Suprapubic skin (tissue), 4 donors: ENCODE measurements around the gene PCDHGB2. TPM values are rescaled to one million over a fixed set of nuclear protein-coding genes. Genes with fewer than 3 reads are reported as not detected.
"Not testable (repeated sequence)": the region's sequence is repeated elsewhere in the genome, so short reads cannot be mapped to it uniquely, and the experiment has no call there.

ENCODE experiments used
- DNase-seq, 2 donors: peaks; one replicate each; pipeline ENCODE4 v3.0.0-alpha.2; 2019; ENCODE audit warnings: low spot score in 2 of 2
- H3K27ac ChIP-seq: fragments of 200-600 bp; sonication (generic); one replicate; pipeline ENCODE4 v1.5.1; 2019
- H3K27me3 ChIP-seq: fragments of 200-600 bp; sonication (generic); one replicate; pipeline ENCODE4 v1.5.1; 2019
- H3K36me3 ChIP-seq: fragments of 200-600 bp; sonication (generic); one replicate; pipeline ENCODE4 v1.5.1; 2019
- H3K4me1 ChIP-seq: fragments of 200-600 bp; sonication (generic); one replicate; pipeline ENCODE4 v1.5.1; 2019
- H3K4me3 ChIP-seq: fragments of 200-600 bp; sonication (generic); one replicate; pipeline ENCODE4 v1.5.1; 2019; ENCODE audit warnings: mild to moderate bottlenecking
- H3K9me3 ChIP-seq: fragments of 200-600 bp; sonication (generic); one replicate; pipeline ENCODE4 v1.5.1; 2019
- EP300 ChIP-seq: sonication (generic); formaldehyde crosslinking; IDR thresholded peaks from one replicate; pipeline ENCODE4 v1.6.1; 2017; ENCODE audit warnings: antibody characterized with exemption
- POLR2A ChIP-seq, 2 donors: fragments of 450-650 bp; IDR thresholded peaks; one replicate each; pipeline ENCODE4 v1.6.1; 2017; ENCODE audit warnings: antibody characterized with exemption in 2 of 2, mild to moderate bottlenecking in 2 of 2, moderate library complexity in 2 of 2
- POLR2AphosphoS5 ChIP-seq, 3 donors: sonication (generic); formaldehyde crosslinking; IDR thresholded peaks; one replicate each; pipeline ENCODE4 v1.6.1; 2017; ENCODE audit warnings: antibody characterized with exemption in 3 of 3
- WGBS: methylation state at CpG from one replicate; pipeline ENCODE4 v1.1.5; 2018; 5-methylcytosine and 5-hydroxymethylcytosine counted together
- total RNA-seq, 4 donors: library from RNA; depleted of rRNA; stranded (reverse); fragments of >200 nt; gene quantifications; one replicate each; pipeline ENCODE4 v1.1.0, GENCODE V29; 2016
- TF ChIP-seq, protein P1 (sequence below), 2 donors: fragments of 200-600 bp in 1 of 2; fragments of 450-650 bp in 1 of 2; sonication (generic) in 1 of 2; IDR thresholded peaks; one replicate each; pipeline ENCODE4 v1.5.1; 2016 to 2019; ENCODE audit warnings: antibody characterized with exemption in 2 of 2, mild to moderate bottlenecking in 1 of 2, moderate library complexity in 1 of 2

Gene PCDHGB2
- total RNA-seq, 4 donors from 2014 or later, result 2.6 to 6.5 (median 3.8) TPM

- Histone ChIP-seq H3K4me1 (peaks cover 4% of the 10 kb centered on the region), H3K36me3 (no peaks in the 10 kb centered on the region), H3K27ac (no peak within 1 kb of the TSS), H3K9me3 (peaks cover 26% of the 10 kb centered on the region), H3K4me3 (peak within 1 kb of the TSS; percentile 17), H3K27me3 (peaks cover 8% of the 10 kb centered on the region)
- no peak for DNase-seq
- no peak for TF ChIP-seq POLR2A (IDR thresholded peaks at IDR 0.05)
- no peak for TF ChIP-seq POLR2AphosphoS5 (IDR thresholded peaks at IDR 0.05)
- TF ChIP-seq, protein P1, sequence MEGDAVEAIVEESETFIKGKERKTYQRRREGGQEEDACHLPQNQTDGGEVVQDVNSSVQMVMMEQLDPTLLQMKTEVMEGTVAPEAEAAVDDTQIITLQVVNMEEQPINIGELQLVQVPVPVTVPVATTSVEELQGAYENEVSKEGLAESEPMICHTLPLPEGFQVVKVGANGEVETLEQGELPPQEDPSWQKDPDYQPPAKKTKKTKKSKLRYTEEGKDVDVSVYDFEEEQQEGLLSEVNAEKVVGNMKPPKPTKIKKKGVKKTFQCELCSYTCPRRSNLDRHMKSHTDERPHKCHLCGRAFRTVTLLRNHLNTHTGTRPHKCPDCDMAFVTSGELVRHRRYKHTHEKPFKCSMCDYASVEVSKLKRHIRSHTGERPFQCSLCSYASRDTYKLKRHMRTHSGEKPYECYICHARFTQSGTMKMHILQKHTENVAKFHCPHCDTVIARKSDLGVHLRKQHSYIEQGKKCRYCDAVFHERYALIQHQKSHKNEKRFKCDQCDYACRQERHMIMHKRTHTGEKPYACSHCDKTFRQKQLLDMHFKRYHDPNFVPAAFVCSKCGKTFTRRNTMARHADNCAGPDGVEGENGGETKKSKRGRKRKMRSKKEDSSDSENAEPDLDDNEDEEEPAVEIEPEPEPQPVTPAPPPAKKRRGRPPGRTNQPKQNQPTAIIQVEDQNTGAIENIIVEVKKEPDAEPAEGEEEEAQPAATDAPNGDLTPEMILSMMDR (IDR thresholded peaks at IDR 0.05), result no peak
- no peak for TF ChIP-seq EP300
- 27% methylated on average over 9 of the region's 9 CpGs for WGBS
Observed at GRCh38 chr5:141343242-141343952, 16.4 kb upstream of the PCDHGB2 start, which contains the start of gene PCDHGA3. PCDHGA3 (plus strand) TSS chr5:141343829; CDS start chr5:141344034, 205 bp downstream.

DNA sequence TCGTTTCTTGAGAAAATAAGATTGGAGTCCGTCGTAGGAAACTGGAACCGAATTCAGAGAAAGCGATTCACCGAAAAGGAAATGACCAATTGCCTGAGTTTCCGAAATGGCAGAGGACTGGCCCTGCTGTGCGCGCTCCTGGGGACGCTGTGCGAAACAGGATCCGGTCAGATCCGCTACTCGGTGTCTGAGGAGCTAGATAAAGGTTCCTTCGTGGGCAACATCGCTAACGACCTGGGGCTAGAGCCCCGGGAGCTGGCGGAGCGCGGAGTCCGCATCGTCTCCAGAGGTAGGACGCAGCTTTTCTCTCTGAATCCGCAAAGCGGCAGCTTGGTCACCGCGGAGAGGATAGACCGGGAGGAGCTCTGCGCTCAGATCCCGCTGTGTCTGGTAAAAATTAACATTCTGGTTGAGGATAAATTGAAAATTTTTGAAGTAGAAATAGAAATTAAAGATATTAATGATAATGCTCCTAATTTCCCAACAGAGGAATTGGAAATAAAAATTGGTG, 15.8 kb upstream of the PCDHGB2 start:
- WGBS, result 25% methylated on average over 31 of the region's 31 CpGs
- Histone ChIP-seq H3K36me3 (no peaks in the 10 kb centered on the region), H3K4me3 (peak overlapping the region; percentile 17), H3K4me1 (peaks cover 1% of the 10 kb centered on the region), H3K9me3 (peaks cover 23% of the 10 kb centered on the region), H3K27me3 (peaks cover 6% of the 10 kb centered on the region), H3K27ac (no peak overlapping the region)
- DNase-seq, result no peak
- no peak for TF ChIP-seq POLR2A (IDR thresholded peaks at IDR 0.05)
- TF ChIP-seq POLR2AphosphoS5 (IDR thresholded peaks at IDR 0.05), result no peak
- TF ChIP-seq EP300, result no peak
- TF ChIP-seq, protein P1 (IDR thresholded peaks at IDR 0.05), result no peak

- no peaks in the 10 kb centered on the region for H3K36me3 ChIP-seq
- peaks cover 4% of the 10 kb centered on the region for H3K27me3 ChIP-seq
- H3K9me3 ChIP-seq, result peaks cover 15% of the 10 kb centered on the region
- no peak overlapping the region for H3K27ac ChIP-seq
- WGBS, result 45% methylated on average over 11 of the region's 20 CpGs
- no peak for DNase-seq
- TF ChIP-seq, protein P1 (IDR thresholded peaks at IDR 0.05), result no peak
- TF ChIP-seq POLR2A (IDR thresholded peaks at IDR 0.05) (no peak), EP300 (no peak), POLR2AphosphoS5 (IDR thresholded peaks at IDR 0.05) (no peak)
- H3K4me3 ChIP-seq, result no peak overlapping the region
- H3K4me1 ChIP-seq, result no peaks in the 10 kb centered on the region
Observed at GRCh38 chr5:141345327-141345726, 14.5 kb upstream of the PCDHGB2 start.

GRCh38 chr5:141346017-141346416, 13.8 kb upstream of the PCDHGB2 start:
- WGBS, result 59% methylated on average over 9 of the region's 35 CpGs

DNA sequence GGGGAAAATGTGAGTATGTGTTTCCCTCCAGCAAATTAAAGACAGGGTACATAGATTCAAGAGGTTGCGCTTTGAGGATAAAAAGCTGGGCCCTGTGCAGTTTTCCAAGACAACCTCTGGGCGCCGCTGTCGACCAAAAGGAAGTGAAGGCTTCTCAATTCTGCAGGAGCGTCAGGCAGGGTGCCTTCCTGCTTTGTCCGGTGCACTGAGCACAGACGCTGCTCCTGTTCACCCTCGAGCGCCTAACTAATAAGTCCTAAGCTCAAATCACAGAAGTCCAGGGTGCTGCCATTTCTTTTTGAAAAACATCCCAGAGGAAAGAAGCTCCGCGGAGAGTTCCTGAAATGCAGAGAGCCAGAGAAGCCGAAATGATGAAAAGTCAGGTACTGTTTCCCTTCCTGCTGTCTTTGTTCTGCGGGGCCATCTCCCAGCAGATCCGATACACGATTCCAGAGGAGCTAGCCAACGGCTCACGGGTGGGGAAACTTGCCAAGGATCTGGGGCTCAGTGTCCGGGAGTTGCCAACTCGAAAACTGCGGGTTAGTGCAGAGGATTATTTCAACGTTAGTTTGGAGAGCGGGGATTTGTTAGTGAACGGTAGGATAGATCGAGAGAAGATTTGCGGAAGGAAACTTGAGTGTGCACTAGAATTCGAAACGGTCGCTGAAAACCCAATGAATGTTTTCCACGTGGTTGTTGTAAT, 9.7 kb upstream of the PCDHGB2 start, which contains the start of gene PCDHGB1:
TSS of gene PCDHGB1 (plus strand) at position 183 of the 703 bp plus-strand sequence. CDS start at position 345, 162 bp downstream.
- Histone ChIP-seq H3K4me3 (peak within 1 kb of the TSS; percentile 19), H3K4me1 (no peaks in the 10 kb centered on the region), H3K36me3 (no peaks in the 10 kb centered on the region), H3K27ac (no peak within 1 kb of the TSS), H3K27me3 (no peaks in the 10 kb centered on the region), H3K9me3 (peaks cover 34% of the 10 kb centered on the region)
- DNase-seq, result no peak
- WGBS, result 25% methylated on average over 29 of the region's 29 CpGs
- TF ChIP-seq POLR2AphosphoS5 (IDR thresholded peaks at IDR 0.05), result no peak
- TF ChIP-seq, protein P1 (IDR thresholded peaks at IDR 0.05), result peak in 1 of 2 donors; percentile 13

More at GRCh38 chr5:141346017-141346416, 13.8 kb upstream of the PCDHGB2 start:
- H3K4me3 ChIP-seq, H3K36me3 ChIP-seq, DNase-seq, H3K4me1 ChIP-seq, H3K27me3 ChIP-seq, H3K27ac ChIP-seq: not testable (repeated sequence)
- H3K9me3 ChIP-seq, result peaks cover 22% of the 10 kb centered on the region
